Renal pelvis (tissue), 4 donors: ENCODE data around the gene SLC43A3. TPM values are rescaled to one million over a fixed set of nuclear protein-coding genes. Genes with fewer than 3 reads are reported as not detected.

Experiments
- DNase-seq: peaks from one replicate; pipeline ENCODE4 v3.0.0-alpha.2; 2013
- polyA plus RNA-seq, 3 donors: library from polyadenylated mRNA; unstranded; fragments of 120-200 nt; gene quantifications; one replicate each; pipeline ENCODE4 v1.2.1, GENCODE V29; 2013; ENCODE audit not compliant: insufficient read length in 3 of 3

SLC43A3 gene
- polyA plus RNA-seq, 3 donors, result 20.3 to 25.0 (median 24.4) TPM

- no peak for DNase-seq
These were observed 5.8 kb upstream of the SLC43A3 start for GRCh38 chr11:57432714-57433163.

- no peak for DNase-seq
These were observed 5.2 kb upstream of the SLC43A3 start for GRCh38 chr11:57432149-57432561.

- no peak for DNase-seq
These were observed 4.0 kb upstream of the SLC43A3 start for GRCh38 chr11:57430952-57431351.

GRCh38 chr11:57429946-57430345 lies 3.0 kb upstream of the SLC43A3 start:
- no peak for DNase-seq

GRCh38 chr11:57428643-57429042 lies 1.7 kb upstream of the SLC43A3 start:
- DNase-seq, result no peak

GRCh38 chr11:57427727-57428082 lies 784 bp upstream of the SLC43A3 start:
- DNase-seq, result no peak

- no peak for DNase-seq
These were observed 437 bp downstream of the SLC43A3 start for GRCh38 chr11:57426439-57426928.

GRCh38 chr11:57425565-57426438 lies 1.1 kb downstream of the SLC43A3 start:
- DNase-seq, result no peak

GRCh38 chr11:57424792-57425564 lies 1.9 kb downstream of the SLC43A3 start:
- DNase-seq, result peak; percentile 10

GRCh38 chr11:57424137-57424791 lies 2.7 kb downstream of the SLC43A3 start:
- no peak for DNase-seq

- no peak for DNase-seq
These were observed 4.3 kb downstream of the SLC43A3 start for GRCh38 chr11:57422669-57423068.

GRCh38 chr11:57421805-57422204 lies 5.1 kb downstream of the SLC43A3 start:
- no peak for DNase-seq

- DNase-seq, result no peak
These were observed 5.9 kb downstream of the SLC43A3 start for GRCh38 chr11:57421066-57421465.

GRCh38 chr11:57419146-57419545 lies 7.8 kb downstream of the SLC43A3 start:
- DNase-seq, result no peak

GRCh38 chr11:57418131-57418530 lies 8.8 kb downstream of the SLC43A3 start:
- no peak for DNase-seq

GRCh38 chr11:57417056-57417455 lies 9.9 kb downstream of the SLC43A3 start:
- no peak for DNase-seq

GRCh38 chr11:57416436-57416835 lies 10.5 kb downstream of the SLC43A3 start:
- DNase-seq, result no peak

- no peak for DNase-seq
These were observed 12.2 kb downstream of the SLC43A3 start for GRCh38 chr11:57414612-57415212.

GRCh38 chr11:57413681-57414080 lies 13.2 kb downstream of the SLC43A3 start:
- DNase-seq, result no peak

- DNase-seq, result no peak
These were observed 16.6 kb downstream of the SLC43A3 start for GRCh38 chr11:57410287-57410686.

- DNase-seq, result no peak
These were observed 17.4 kb downstream of the SLC43A3 start for GRCh38 chr11:57409321-57410100.
